ENCODE measurements around the gene MYO9B. TPM values are rescaled to one million over a fixed set of nuclear protein-coding genes. Genes with fewer than 3 reads are reported as not detected.
A peak's percentile ranks its signal among the peaks of the same experiment; 100 is the strongest.
"Not testable (repeated sequence)": the region's sequence is repeated elsewhere in the genome, so short reads cannot be mapped to it uniquely, and the experiment has no call there.

Gene MYO9B
- total and polyA plus RNA-seq, 8 donors = 56.5 to 149 (median 66.0) TPM

- DNase-seq = no peak
- intact Hi-C loops (cut with DNase I) = no loop called here
- ATAC-seq = no peak
- Histone ChIP-seq H3K36me3 (peaks cover 0 to 24% of the 10 kb centered on the region in 2 donors), H3K27me3 (no peaks in the 10 kb centered on the region), H3K4me1 (peaks cover 5 to 53% of the 10 kb centered on the region in 2 donors), H3K9me3 (no peaks in the 10 kb centered on the region), H3K27ac (no peak overlapping the region), H3K4me3 (no peak overlapping the region)
- no peak for TF ChIP-seq CTCF (IDR thresholded peaks at IDR 0.05)
These were observed 53.8 kb downstream of the MYO9B start for GRCh38 chr19:17129377-17129776.

- Histone ChIP-seq H3K4me1 (peaks cover 27 to 71% of the 10 kb centered on the region in 2 donors), H3K27me3 (no peaks in the 10 kb centered on the region), H3K36me3 (no peaks in the 10 kb centered on the region), H3K9me3 (no peaks in the 10 kb centered on the region), H3K27ac (peak overlapping the region; percentile 83 to 94), H3K4me3 (no peak overlapping the region)
- ATAC-seq = peak; percentile 84
- TF ChIP-seq CTCF (IDR thresholded peaks at IDR 0.05) = no peak
- peak; percentile 88 to 95 (median 92) for DNase-seq
- intact Hi-C loops (cut with DNase I) = no loop called here
These were observed 59.6 kb downstream of the MYO9B start for GRCh38 chr19:17135001-17135853.

- TF ChIP-seq CTCF (IDR thresholded peaks at IDR 0.05) = no peak
- Histone ChIP-seq H3K36me3 (peaks cover 0 to under 1% of the 10 kb centered on the region in 2 donors), H3K9me3 (no peaks in the 10 kb centered on the region), H3K4me3 (no peak overlapping the region), H3K27me3 (no peaks in the 10 kb centered on the region), H3K4me1 (peaks cover 27 to 74% of the 10 kb centered on the region in 2 donors), H3K27ac (peak overlapping the region; percentile 83 to 94)
- DNase-seq (no peak), ATAC-seq (no peak)
- intact Hi-C loops (cut with DNase I) = no loop called here
These were observed 60.4 kb downstream of the MYO9B start for GRCh38 chr19:17136021-17136420.

DNA sequence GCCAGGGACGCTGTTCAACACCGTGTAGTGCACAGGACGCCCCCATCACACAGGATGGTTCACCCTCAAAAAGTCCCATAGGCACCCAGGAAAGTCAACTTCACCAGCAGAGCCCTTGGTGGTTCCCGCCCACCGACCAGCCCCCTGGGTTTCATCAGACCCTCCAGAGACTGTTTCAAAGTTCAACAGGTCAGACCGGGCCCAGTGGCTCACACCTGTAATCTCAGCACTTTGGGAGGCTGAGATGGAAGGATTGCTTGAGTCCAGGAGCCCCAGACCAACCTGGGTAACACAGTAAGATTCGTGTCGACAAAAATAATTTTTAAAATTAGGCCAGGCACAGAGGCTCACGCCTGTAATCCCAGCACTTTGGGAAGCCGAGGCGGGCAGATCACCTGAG, 61.0 kb downstream of the MYO9B start:
- no peak for ATAC-seq
- no peaks in the 10 kb centered on the region for H3K27me3 ChIP-seq
- H3K27ac ChIP-seq = peak overlapping the region; percentile 83 to 94
- no peak for TF ChIP-seq CTCF (IDR thresholded peaks at IDR 0.05)
- no peaks in the 10 kb centered on the region for H3K9me3 ChIP-seq
- no peak overlapping the region for H3K4me3 ChIP-seq
- DNase-seq = no peak
- peaks cover 27 to 71% of the 10 kb centered on the region in 2 donors for H3K4me1 ChIP-seq
- H3K36me3 ChIP-seq = peaks cover 0 to 6% of the 10 kb centered on the region in 2 donors
- intact Hi-C loops (cut with DNase I) = no loop called here

DNA sequence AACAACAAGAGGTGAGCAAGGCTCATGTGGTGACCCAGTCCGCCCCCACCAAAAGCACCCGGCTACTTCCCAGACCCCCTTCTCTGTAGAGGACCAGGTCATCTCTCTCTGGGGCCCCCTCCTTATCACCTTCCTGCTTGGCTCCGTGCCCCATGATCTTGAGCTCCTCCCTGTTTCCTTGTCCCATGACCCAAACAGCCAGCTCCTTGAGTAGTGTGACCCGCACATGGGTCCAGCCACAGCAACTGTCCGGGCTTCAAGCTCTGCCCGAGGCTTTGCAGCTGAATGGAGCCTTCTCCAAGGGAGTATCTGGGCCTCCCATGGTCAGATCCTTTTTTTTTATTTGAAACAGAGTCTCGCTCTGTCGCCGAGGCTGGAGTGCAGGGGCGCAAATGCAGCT, 61.8 kb downstream of the MYO9B start:
- DNase-seq (peak in 1 of 4 donors; percentile 54), ATAC-seq (no peak)
- Histone ChIP-seq H3K27me3 (no peaks in the 10 kb centered on the region), H3K36me3 (peaks cover 0 to 11% of the 10 kb centered on the region in 2 donors), H3K9me3 (no peaks in the 10 kb centered on the region), H3K27ac (peak overlapping the region in 1 of 2 donors; percentile 48), H3K4me3 (no peak overlapping the region), H3K4me1 (peaks cover 27 to 69% of the 10 kb centered on the region in 2 donors)
- intact Hi-C loops (cut with DNase I) = no loop called here
- no peak for TF ChIP-seq CTCF (IDR thresholded peaks at IDR 0.05)

DNA sequence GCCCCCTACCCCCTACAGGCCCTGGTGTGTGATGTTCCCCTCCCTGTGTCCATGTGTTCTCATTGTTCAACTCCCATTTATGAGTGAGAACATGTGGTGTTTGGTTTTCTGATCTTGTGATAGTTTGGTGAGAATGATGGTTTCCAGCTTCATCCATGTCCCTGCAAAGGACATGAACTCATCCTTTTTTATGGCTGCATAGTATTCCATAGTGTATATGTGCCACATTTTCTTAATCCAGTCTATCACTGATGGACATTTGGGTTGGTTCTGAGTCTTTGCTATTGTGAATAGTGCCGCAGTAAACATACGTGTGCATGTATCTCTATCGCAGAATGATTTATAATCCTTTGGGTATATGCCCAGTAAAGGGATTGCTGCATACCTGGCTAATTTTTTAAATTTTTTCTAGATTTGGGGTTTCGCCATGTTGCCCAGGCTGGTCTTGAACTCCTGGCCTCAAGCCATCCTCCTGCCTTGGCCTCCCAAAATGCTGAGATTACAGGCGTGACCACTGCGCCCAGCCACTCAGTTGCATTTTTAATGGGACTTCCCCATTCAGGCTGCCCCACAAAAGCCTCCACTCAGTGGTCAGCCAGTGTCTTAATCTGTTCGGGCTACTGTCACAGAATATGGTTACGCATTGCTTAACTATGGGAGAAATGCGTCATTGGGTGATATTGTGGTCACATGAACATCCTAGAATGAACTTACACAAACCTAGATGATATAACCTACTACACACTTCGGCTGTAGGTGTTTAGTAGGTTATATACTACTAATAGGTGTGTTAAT, 62.7 kb downstream of the MYO9B start:
- H3K27me3 ChIP-seq; intact Hi-C loops (cut with DNase I); H3K4me3 ChIP-seq; H3K9me3 ChIP-seq: not testable (repeated sequence)
- DNase-seq (peak in 1 of 4 donors; percentile 67), ATAC-seq (peak; percentile 1)
- Histone ChIP-seq H3K27ac (peak overlapping the region; percentile 60 to 70), H3K4me1 (peaks cover 27 to 63% of the 10 kb centered on the region in 2 donors), H3K36me3 (peaks cover 0 to 17% of the 10 kb centered on the region in 2 donors)
